DMS53 treated with DMSO at 0.1 percent for 48 hours (cell line): ENCODE results near the gene ING1.
"Not testable (repeated sequence)": the region's sequence is repeated elsewhere in the genome, so short reads cannot be mapped to it uniquely, and the experiment has no call there.

Source experiments
- DNase-seq: peaks from one replicate; lab custom pipeline; 2025; ENCODE audit not compliant: unreplicated experiment; lab: John Stamatoyannopoulos, UW

The ING1 gene

GRCh38 chr13:110690516-110690915 is 23.0 kb upstream of the ING1 start:
- no peak for DNase-seq

- DNase-seq, result not testable (repeated sequence)
These were observed 17.7 kb upstream of the ING1 start for GRCh38 chr13:110695774-110696173.

GRCh38 chr13:110696776-110697175 is 16.7 kb upstream of the ING1 start:
- no peak for DNase-seq

GRCh38 chr13:110697842-110698241 is 15.7 kb upstream of the ING1 start:
- DNase-seq, result no peak

- DNase-seq, result no peak
These were observed 14.8 kb upstream of the ING1 start for GRCh38 chr13:110698689-110699088.

- no peak for DNase-seq
These were observed 14.1 kb upstream of the ING1 start for GRCh38 chr13:110699148-110700145.

- DNase-seq, result no peak
These were observed 13.3 kb upstream of the ING1 start for GRCh38 chr13:110700186-110700585.

GRCh38 chr13:110700641-110701040 is 12.9 kb upstream of the ING1 start:
- no peak for DNase-seq

- DNase-seq, result not testable (repeated sequence)
These were observed 12.4 kb upstream of the ING1 start for GRCh38 chr13:110701061-110701460.

- no peak for DNase-seq
These were observed 11.4 kb upstream of the ING1 start for GRCh38 chr13:110702089-110702488.

- DNase-seq, result no peak
These were observed 10.6 kb upstream of the ING1 start for GRCh38 chr13:110702591-110703526.

- DNase-seq, result no peak
These were observed 8.1 kb upstream of the ING1 start for GRCh38 chr13:110705356-110705825.

GRCh38 chr13:110705826-110706569 is 7.5 kb upstream of the ING1 start, which contains the start of gene CARS2:
TSS of gene CARS2 (minus strand) at chr13:110706116. CDS start at chr13:110706093, 23 bp downstream.
- peak; percentile 58 for DNase-seq

GRCh38 chr13:110706570-110707372 is 6.7 kb upstream of the ING1 start:
- no peak for DNase-seq

GRCh38 chr13:110712081-110712848 is 1.2 kb upstream of the ING1 start:
- DNase-seq, result peak; percentile 15

GRCh38 chr13:110712849-110713641 is 455 bp upstream of the ING1 start:
- DNase-seq, result peak; percentile 76

GRCh38 chr13:110713981-110714796 is 689 bp downstream of the ING1 start:
- DNase-seq, result no peak
